ENCODE data around the gene DRGX. TPM values are rescaled to one million over a fixed set of nuclear protein-coding genes. Genes with fewer than 3 reads are reported as not detected.

DRGX gene
- total and polyA plus RNA-seq, 2 donors (not counting 3 experiments of a cell fraction or from before 2014, with no cell fraction given): not detected

DNA sequence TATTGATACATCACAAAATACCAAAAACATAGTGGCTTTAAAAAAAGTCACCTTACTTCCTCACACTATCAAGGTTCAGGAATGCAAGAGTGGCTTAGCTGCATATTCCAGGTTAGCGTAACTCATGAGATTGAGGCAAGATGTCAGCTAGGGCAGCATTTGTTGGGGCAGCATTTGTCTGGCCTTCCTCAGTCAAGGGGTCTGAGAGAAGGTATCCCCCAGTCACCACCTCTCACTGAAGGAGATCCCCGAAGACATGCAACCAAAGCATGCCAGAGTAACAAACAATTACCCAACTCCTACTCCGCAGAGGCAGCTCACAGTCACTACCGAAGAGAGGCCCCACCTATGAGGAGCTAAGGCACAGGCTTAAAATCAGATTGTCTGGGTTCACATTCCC, 48.5 kb downstream of the DRGX start:
- H3K4me1 ChIP-seq (ENCODE audit: control insufficient read depth, extremely low read depth, insufficient read depth, low read length): no peaks in the 10 kb centered on the region
- no peaks in the 10 kb centered on the region for H4K20me1 ChIP-seq (replicated peaks; ENCODE audit: control insufficient read depth, extremely low read depth, insufficient read depth, low read length)
- DNase-seq (ENCODE audit: low read depth, low spot score) (no peak), FAIRE-seq (no peak)
- no peaks in the 10 kb centered on the region for H3K9me3 ChIP-seq (replicated peaks; ENCODE audit: control insufficient read depth, insufficient read depth, low read length)
- H3K9ac ChIP-seq (replicated peaks; ENCODE audit: extremely low read depth, insufficient read depth, low read length): no peak overlapping the region
- H3K36me3 ChIP-seq (ENCODE audit: control insufficient read depth in 2 of 2, extremely low read depth in 1 of 2, insufficient read depth in 2 of 2, low read length in 2 of 2): no peaks in the 10 kb centered on the region
- ChIA-PET POLR2A (no interaction called here), CTCF (no interaction called here)
- no peak overlapping the region for H3K4me2 ChIP-seq (ENCODE audit: insufficient read depth, low read length)
- no peak overlapping the region for H3K27ac ChIP-seq (ENCODE audit: insufficient read depth, low read depth, low read length)
- dilution Hi-C loops (cut with MboI; ENCODE audit: extremely low pct_ligation_motif_present, low sequenced_read_pairs): no loop called here
- H3K27me3 ChIP-seq (ENCODE audit: control insufficient read depth in 2 of 2, insufficient read depth in 2 of 2, low read length in 2 of 2): peaks cover 0 to 2% of the 10 kb centered on the region in 2 experiments
- TF ChIP-seq EZH2 (IDR thresholded peaks at IDR 0.05; ENCODE audit: borderline replicate concordance, low read depth, low read length, severe bottlenecking): no peak
- TF ChIP-seq POLR2AphosphoS5 (IDR thresholded peaks at IDR 0.05; ENCODE audit: insufficient read depth, low read depth, low read length): no peak
- H3K4me3 ChIP-seq (replicated peaks in 1 of 3; ENCODE audit: insufficient read depth in 1 of 3, low read depth in 1 of 3, low read length in 3 of 3): no peak overlapping the region
- no TSS peak for BruUV-seq (replicated peaks)
- H3K79me2 ChIP-seq (ENCODE audit: control insufficient read depth, insufficient read depth, low read length): no peaks in the 10 kb centered on the region
- H2AFZ ChIP-seq (ENCODE audit: low read depth, low read length): no peak overlapping the region
- intact Hi-C loops (cut with micrococcal nuclease): no loop called here
- H3K9me1 ChIP-seq (replicated peaks; ENCODE audit: control insufficient read depth, extremely low read depth, insufficient read depth, low read length): no peaks in the 10 kb centered on the region

DNA sequence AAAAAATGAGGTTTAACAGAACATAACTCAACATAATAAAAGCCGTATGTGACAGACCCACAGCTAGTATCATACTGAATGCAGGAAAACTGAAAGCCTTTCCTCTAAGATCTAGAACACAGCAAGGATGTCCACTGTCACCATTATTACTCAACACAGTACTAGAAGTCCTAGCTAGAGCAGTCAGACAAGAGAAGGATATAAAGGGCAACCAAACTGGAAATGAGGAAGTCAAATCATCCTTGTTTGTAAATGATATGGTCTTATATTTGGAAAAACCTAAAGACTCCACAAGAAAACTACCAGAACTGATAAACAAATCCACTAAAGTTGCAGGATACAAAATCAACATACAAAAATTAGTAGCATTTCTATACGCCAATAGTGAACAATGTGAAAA, 51.0 kb downstream of the DRGX start:
- no peaks in the 10 kb centered on the region for H3K36me3 ChIP-seq (ENCODE audit: control insufficient read depth in 2 of 2, extremely low read depth in 1 of 2, insufficient read depth in 2 of 2, low read length in 2 of 2)
- POLR2A ChIA-PET: no interaction called here
- H3K4me1 ChIP-seq (ENCODE audit: control insufficient read depth, extremely low read depth, insufficient read depth, low read length): no peaks in the 10 kb centered on the region
- intact Hi-C loops (cut with micrococcal nuclease) (no loop called here), dilution Hi-C loops (cut with MboI; ENCODE audit: extremely low pct_ligation_motif_present, low sequenced_read_pairs) (no loop called here)
- H3K27ac ChIP-seq (ENCODE audit: insufficient read depth, low read depth, low read length): no peak overlapping the region
- H2AFZ ChIP-seq (ENCODE audit: low read depth, low read length): no peak overlapping the region
- CTCF ChIA-PET: no interaction called here
- H3K27me3 ChIP-seq (ENCODE audit: control insufficient read depth in 2 of 2, insufficient read depth in 2 of 2, low read length in 2 of 2): peaks cover 0 to 2% of the 10 kb centered on the region in 2 experiments
- no peak for DNase-seq (ENCODE audit: low read depth, low spot score)
- no peak overlapping the region for H3K4me2 ChIP-seq (ENCODE audit: insufficient read depth, low read length)
- no peak overlapping the region for H3K4me3 ChIP-seq (replicated peaks in 1 of 3; ENCODE audit: insufficient read depth in 1 of 3, low read depth in 1 of 3, low read length in 3 of 3)
- no peak overlapping the region for H3K9ac ChIP-seq (replicated peaks; ENCODE audit: extremely low read depth, insufficient read depth, low read length)
- FAIRE-seq: no peak
- no peaks in the 10 kb centered on the region for H3K9me1 ChIP-seq (replicated peaks; ENCODE audit: control insufficient read depth, extremely low read depth, insufficient read depth, low read length)
- BruUV-seq (replicated peaks): no TSS peak
- H3K9me3 ChIP-seq (replicated peaks; ENCODE audit: control insufficient read depth, insufficient read depth, low read length): no peaks in the 10 kb centered on the region
- H4K20me1 ChIP-seq (replicated peaks; ENCODE audit: control insufficient read depth, extremely low read depth, insufficient read depth, low read length): no peaks in the 10 kb centered on the region
- TF ChIP-seq EZH2 (IDR thresholded peaks at IDR 0.05; ENCODE audit: borderline replicate concordance, low read depth, low read length, severe bottlenecking) (no peak), FOS (IDR thresholded peaks at IDR 0.05; ENCODE audit: borderline replicate concordance, insufficient read depth, low read length) (no peak), POLR2AphosphoS5 (IDR thresholded peaks at IDR 0.05; ENCODE audit: insufficient read depth, low read depth, low read length) (no peak), JUN (IDR thresholded peaks at IDR 0.05; ENCODE audit: borderline replicate concordance, insufficient read depth, insufficient read length, low read depth) (no peak), MYC (IDR thresholded peaks at IDR 0.05; ENCODE audit: low read depth, low read length) (no peak), POLR2A (IDR thresholded peaks at IDR 0.05; ENCODE audit: low read depth, low read length) (no peak), GATA2 (IDR thresholded peaks at IDR 0.05; ENCODE audit: insufficient read depth, insufficient read length, low read depth, low read length) (no peak)
- TF ChIP-seq, protein P1, sequence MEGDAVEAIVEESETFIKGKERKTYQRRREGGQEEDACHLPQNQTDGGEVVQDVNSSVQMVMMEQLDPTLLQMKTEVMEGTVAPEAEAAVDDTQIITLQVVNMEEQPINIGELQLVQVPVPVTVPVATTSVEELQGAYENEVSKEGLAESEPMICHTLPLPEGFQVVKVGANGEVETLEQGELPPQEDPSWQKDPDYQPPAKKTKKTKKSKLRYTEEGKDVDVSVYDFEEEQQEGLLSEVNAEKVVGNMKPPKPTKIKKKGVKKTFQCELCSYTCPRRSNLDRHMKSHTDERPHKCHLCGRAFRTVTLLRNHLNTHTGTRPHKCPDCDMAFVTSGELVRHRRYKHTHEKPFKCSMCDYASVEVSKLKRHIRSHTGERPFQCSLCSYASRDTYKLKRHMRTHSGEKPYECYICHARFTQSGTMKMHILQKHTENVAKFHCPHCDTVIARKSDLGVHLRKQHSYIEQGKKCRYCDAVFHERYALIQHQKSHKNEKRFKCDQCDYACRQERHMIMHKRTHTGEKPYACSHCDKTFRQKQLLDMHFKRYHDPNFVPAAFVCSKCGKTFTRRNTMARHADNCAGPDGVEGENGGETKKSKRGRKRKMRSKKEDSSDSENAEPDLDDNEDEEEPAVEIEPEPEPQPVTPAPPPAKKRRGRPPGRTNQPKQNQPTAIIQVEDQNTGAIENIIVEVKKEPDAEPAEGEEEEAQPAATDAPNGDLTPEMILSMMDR (IDR thresholded peaks at IDR 0.05; ENCODE audit: extremely low read depth in 1 of 2, insufficient read depth in 1 of 2, low read depth in 1 of 2, low read length in 2 of 2): no peak
- TF ChIP-seq, protein P2, sequence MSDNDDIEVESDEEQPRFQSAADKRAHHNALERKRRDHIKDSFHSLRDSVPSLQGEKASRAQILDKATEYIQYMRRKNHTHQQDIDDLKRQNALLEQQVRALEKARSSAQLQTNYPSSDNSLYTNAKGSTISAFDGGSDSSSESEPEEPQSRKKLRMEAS (IDR thresholded peaks at IDR 0.05; ENCODE audit: insufficient read depth, insufficient read length): no peak
- H3K79me2 ChIP-seq (ENCODE audit: control insufficient read depth, insufficient read depth, low read length): no peaks in the 10 kb centered on the region

All from endothelial cell of umbilical vein (primary cell).